ENCODE measurements around the gene NDST3. TPM values are rescaled to one million over a fixed set of nuclear protein-coding genes. Genes with fewer than 3 reads are reported as not detected.

The NDST3 gene
- total and polyA plus RNA-seq, 12 donors = 0.10 to 0.70 (median 0.35) TPM; not detected in 3

DNA sequence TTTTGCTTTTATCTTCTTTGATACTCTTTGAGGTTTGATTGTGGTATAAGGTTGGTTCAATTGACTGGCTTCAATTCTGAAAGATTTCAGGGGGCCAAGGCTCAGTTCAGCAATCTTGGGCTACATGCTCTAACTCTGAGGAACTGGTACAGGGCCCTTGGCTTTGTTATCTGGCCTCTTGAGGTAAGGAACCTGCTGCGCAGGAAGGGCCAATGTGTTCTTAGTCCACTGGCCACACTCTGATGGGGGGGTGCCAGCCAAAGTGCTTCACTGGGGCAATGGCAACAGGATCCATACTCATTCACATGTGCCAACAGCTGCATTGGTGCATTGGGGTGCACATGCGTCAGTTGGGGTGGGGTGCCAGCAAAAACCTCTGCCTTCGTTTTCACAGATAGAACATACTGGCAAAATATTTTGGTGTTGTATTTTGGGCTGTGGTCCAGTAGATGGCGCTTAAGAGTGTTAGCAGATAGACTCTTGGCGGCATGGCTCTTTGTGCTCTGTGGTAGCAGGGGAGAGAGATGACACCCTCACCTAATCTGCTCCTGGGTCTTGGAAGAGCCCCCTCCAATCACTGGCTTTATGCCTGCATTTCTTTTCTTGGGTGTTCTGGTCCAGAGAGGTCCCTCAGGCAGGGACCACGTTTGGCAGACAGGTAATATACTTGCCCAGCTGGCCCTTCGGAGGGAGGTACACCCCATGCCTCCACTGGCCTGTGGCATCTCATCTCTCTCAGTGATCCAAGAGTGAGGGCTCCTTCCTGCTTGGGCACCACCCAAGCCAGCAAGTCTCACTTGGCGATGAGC is 42.9 kb downstream of the NDST3 start:
- Histone ChIP-seq H3K9me3 (replicated peaks in 1 of 3) (no peaks in the 10 kb centered on the region), H3K4me3 (no peak overlapping the region), H3K27me3 (no peaks in the 10 kb centered on the region), H3K4me1 (replicated peaks in 1 of 2) (no peaks in the 10 kb centered on the region), H3K27ac (no peak overlapping the region), H3K36me3 (replicated peaks in 1 of 2) (no peaks in the 10 kb centered on the region)
- TF ChIP-seq CTCF (IDR thresholded peaks at IDR 0.05) (peak in 4 of 6 experiments; percentile 9 to 33 (median 18)), POLR2A (IDR thresholded peaks at IDR 0.05) (no peak)
- peak in 5 of 7 donors; percentile 12 to 21 (median 16) for DNase-seq
- 49 to 65% (median 63%) methylated on average over 5 to 8 of the region's 8 CpGs for WGBS, 4 donors
- intact Hi-C loops (cut with DNase I) = no loop called here

DNA sequence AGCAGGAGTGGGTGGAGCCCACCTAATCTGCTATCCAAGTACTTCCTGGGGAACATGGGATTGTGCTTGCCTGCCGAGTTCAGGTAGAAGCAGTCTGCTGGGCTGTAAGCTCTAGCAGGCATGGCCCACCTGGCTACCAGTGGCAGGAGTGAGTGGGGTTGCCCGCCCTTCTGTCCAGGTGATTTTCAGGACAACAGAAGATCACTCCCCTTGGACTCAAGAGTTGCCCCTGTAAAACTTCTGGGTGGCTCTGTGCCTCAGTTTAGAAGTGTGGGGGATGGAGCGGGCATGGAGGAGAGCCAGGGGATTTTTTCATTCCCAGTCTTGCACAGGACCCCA is 43.5 kb downstream of the NDST3 start:
- WGBS, 4 donors = 79 to 100% (median 89%) methylated on average over 1 to 3 of the region's 3 CpGs
- Histone ChIP-seq H3K4me3 (no peak overlapping the region), H3K4me1 (replicated peaks in 1 of 2) (no peaks in the 10 kb centered on the region), H3K36me3 (replicated peaks in 1 of 2) (no peaks in the 10 kb centered on the region), H3K27ac (no peak overlapping the region), H3K27me3 (no peaks in the 10 kb centered on the region), H3K9me3 (replicated peaks in 1 of 3) (no peaks in the 10 kb centered on the region)
- intact Hi-C loops (cut with DNase I) = no loop called here
- DNase-seq = no peak
- no peak for TF ChIP-seq POLR2A (IDR thresholded peaks at IDR 0.05)
- no peak for TF ChIP-seq CTCF (IDR thresholded peaks at IDR 0.05)

DNA sequence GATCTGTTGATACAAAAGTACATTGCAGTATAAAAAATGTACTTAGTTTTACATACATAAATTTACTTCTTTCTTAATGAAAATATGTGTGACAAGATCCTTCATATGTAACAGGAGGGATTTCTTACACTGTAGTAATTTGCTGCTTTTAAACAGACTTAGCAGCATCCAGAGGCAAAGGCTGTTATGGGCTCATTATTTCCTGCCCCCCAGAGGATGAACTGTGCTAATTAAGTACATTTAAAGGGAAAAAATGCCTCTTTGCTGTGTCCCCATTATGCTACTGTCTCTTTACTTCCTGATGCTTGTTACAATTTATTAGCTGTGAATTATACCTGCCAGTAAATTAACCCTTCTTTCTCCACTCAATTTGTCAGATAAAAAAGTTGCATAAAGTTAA is 47.1 kb downstream of the NDST3 start:
- intact Hi-C loops (cut with DNase I) = no loop called here
- TF ChIP-seq POLR2A (IDR thresholded peaks at IDR 0.05) = no peak
- no peak for TF ChIP-seq CTCF (IDR thresholded peaks at IDR 0.05)
- no peak overlapping the region for H3K4me3 ChIP-seq
- DNase-seq = no peak
- no peaks in the 10 kb centered on the region for H3K9me3 ChIP-seq (replicated peaks in 1 of 3)
- H3K27me3 ChIP-seq = no peaks in the 10 kb centered on the region
- H3K4me1 ChIP-seq (replicated peaks in 1 of 2) = no peaks in the 10 kb centered on the region
- no peak overlapping the region for H3K27ac ChIP-seq
- H3K36me3 ChIP-seq (replicated peaks in 1 of 2) = no peaks in the 10 kb centered on the region

DNA sequence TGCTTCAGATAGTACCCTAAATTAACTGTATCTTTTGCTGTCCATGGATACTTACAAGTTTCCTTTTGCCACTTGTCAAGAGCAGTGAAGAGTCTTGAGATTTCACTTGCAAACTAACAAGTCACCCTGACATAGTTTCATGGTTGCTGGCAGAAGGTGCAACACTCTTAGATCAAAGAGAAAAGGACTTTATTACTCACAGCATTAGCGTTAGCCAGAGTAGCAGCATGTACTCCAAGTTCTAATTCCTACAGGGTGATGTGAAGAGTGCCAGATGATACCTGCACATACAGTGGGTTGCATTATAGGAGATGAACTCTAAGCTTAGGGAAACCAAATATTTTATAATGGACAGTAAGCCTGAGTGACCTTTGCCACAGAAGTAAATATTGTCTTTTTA is 47.9 kb downstream of the NDST3 start:
- intact Hi-C loops (cut with DNase I) = no loop called here
- no peak for TF ChIP-seq CTCF (IDR thresholded peaks at IDR 0.05)
- TF ChIP-seq POLR2A (IDR thresholded peaks at IDR 0.05) = no peak
- no peaks in the 10 kb centered on the region for H3K36me3 ChIP-seq (replicated peaks in 1 of 2)
- 40 to 69% (median 47%) methylated on average over 1 of the region's 1 CpG for WGBS, 4 donors
- no peak overlapping the region for H3K27ac ChIP-seq
- H3K4me1 ChIP-seq (replicated peaks in 1 of 2) = no peaks in the 10 kb centered on the region
- H3K27me3 ChIP-seq = no peaks in the 10 kb centered on the region
- no peaks in the 10 kb centered on the region for H3K9me3 ChIP-seq (replicated peaks in 1 of 3)
- DNase-seq = no peak
- no peak overlapping the region for H3K4me3 ChIP-seq

Measured in adrenal gland (tissue), 12 donors.